ENCODE data around the gene AHCY. TPM values are rescaled to one million over a fixed set of nuclear protein-coding genes. Genes with fewer than 3 reads are reported as not detected.

AHCY gene
- total and polyA plus RNA-seq, 2 of the 4 experiments (the other 2 are of a cell fraction), result 138 to 210 TPM

GRCh38 chr20:34233687-34234086 is 69.5 kb downstream of the AHCY start:
- Histone ChIP-seq H2BK20ac (ENCODE audit: low read depth, low read length) (no peak overlapping the region), H3K4me2 (ENCODE audit: low read depth, low read length) (no peak overlapping the region), H3K27ac (ENCODE audit: insufficient read depth, low read length) (no peak overlapping the region), H3K4ac (ENCODE audit: low read depth, low read length) (no peak overlapping the region), H4K8ac (ENCODE audit: low read depth in 2 of 2, low read length in 2 of 2) (no peak overlapping the region), H2AK9ac (replicated peaks; ENCODE audit: low read depth, low read length, poor library complexity) (no peak overlapping the region), H3K27me3 (ENCODE audit: control insufficient read depth, insufficient read depth, low read length) (peaks cover 9% of the 10 kb centered on the region), H2BK5ac (ENCODE audit: low read depth, low read length, poor library complexity, severe bottlenecking) (no peak overlapping the region), H3K18ac (ENCODE audit: low read depth, low read length) (no peak overlapping the region), H4K5ac (ENCODE audit: low read depth, low read length) (no peak overlapping the region), H3K9ac (ENCODE audit: low read depth, low read length) (no peak overlapping the region), H3K4me3 (ENCODE audit: insufficient read depth, low read depth, low read length) (no peak overlapping the region), H4K20me1 (ENCODE audit: insufficient read depth, low read length) (no peaks in the 10 kb centered on the region), H3K9me1 (ENCODE audit: insufficient read depth, low read length) (no peaks in the 10 kb centered on the region), H3K9me3 (ENCODE audit: control insufficient read depth, insufficient read depth, low read length) (peaks cover 8% of the 10 kb centered on the region), H4K91ac (ENCODE audit: insufficient read depth, low read depth, low read length) (no peak overlapping the region), H3K23ac (ENCODE audit: low read depth, low read length) (no peak overlapping the region), H3K4me1 (ENCODE audit: control insufficient read depth, insufficient read depth, low read length) (no peaks in the 10 kb centered on the region), H2AFZ (replicated peaks; ENCODE audit: low read length, poor library complexity) (no peak overlapping the region), H2AK5ac (ENCODE audit: low read depth, low read length) (no peak overlapping the region), H2BK15ac (ENCODE audit: low read depth, low read length) (no peak overlapping the region), H3K14ac (replicated peaks; ENCODE audit: low read depth, low read length) (no peak overlapping the region), H2BK120ac (ENCODE audit: low read depth, low read length) (no peak overlapping the region), H3K36me3 (ENCODE audit: control insufficient read depth, insufficient read depth, low read length) (no peaks in the 10 kb centered on the region), H3K56ac (ENCODE audit: extremely low read depth, insufficient read depth, low read length) (no peak overlapping the region), H3K79me1 (ENCODE audit: low read depth in 1 of 2, low read length in 2 of 2) (no peaks in the 10 kb centered on the region)
- no peak for DNase-seq
- CTCF ChIA-PET, result no interaction called here
- no peak for ATAC-seq (ENCODE audit: low read depth)
- dilution Hi-C loops (cut with HindIII; ENCODE audit: low sequenced_read_pairs, unreplicated experiment), result no loop called here
- TF ChIP-seq FOS (IDR thresholded peaks at IDR 0.05; ENCODE audit: low read depth, low read length), result no peak
- TF ChIP-seq RCOR1 (IDR thresholded peaks at IDR 0.05; ENCODE audit: insufficient replicate concordance, low read length), result no peak
- TF ChIP-seq BHLHE40 (IDR thresholded peaks at IDR 0.05; ENCODE audit: low read depth, low read length), result no peak
- no peak for TF ChIP-seq CEBPB (IDR thresholded peaks at IDR 0.05; ENCODE audit: low read depth, low read length)
- no peak for TF ChIP-seq SMC3 (IDR thresholded peaks at IDR 0.05; ENCODE audit: low read depth, low read length)
- TF ChIP-seq USF2 (IDR thresholded peaks at IDR 0.05; ENCODE audit: low read depth, low read length), result no peak
- TF ChIP-seq MAZ (IDR thresholded peaks at IDR 0.05; ENCODE audit: borderline replicate concordance, low read depth, low read length), result no peak
- no peak for TF ChIP-seq MXI1 (IDR thresholded peaks at IDR 0.05; ENCODE audit: borderline replicate concordance, low read depth, low read length)
- TF ChIP-seq POLR2A (IDR thresholded peaks at IDR 0.05; ENCODE audit: low read depth, low read length), result no peak
- TF ChIP-seq CTCF (conservative IDR thresholded peaks at IDR 0.05; ENCODE audit: low read depth, low read length), result no peak
- no peak for TF ChIP-seq ELK1 (IDR thresholded peaks at IDR 0.05; ENCODE audit: borderline replicate concordance, low read depth, low read length)
- TF ChIP-seq CHD1 (IDR thresholded peaks at IDR 0.05; ENCODE audit: low read depth, low read length), result no peak
- no peak for TF ChIP-seq NFE2L2 (IDR thresholded peaks at IDR 0.05; ENCODE audit: low read depth, low read length)
- BruUV-seq (replicated peaks), result no TSS peak
- in situ Hi-C loops (cut with MboI; ENCODE audit: low sequenced_read_pairs), result no loop called here
- POLR2A ChIA-PET (ENCODE audit: unreplicated experiment), result no interaction called here
- intact Hi-C loops (cut with micrococcal nuclease), result no loop called here

Measured in IMR-90 (cell line).